Measurements from ENCODE around the gene ZFYVE28. TPM values are rescaled to one million over a fixed set of nuclear protein-coding genes. Genes with fewer than 3 reads are reported as not detected.

ZFYVE28 gene
- total and polyA plus RNA-seq, 2 of the 8 experiments (the other 6 are each of a cell fraction or from before 2014, with no cell fraction given) = 1.7 to 4.9 TPM

- TF ChIP-seq POLR2AphosphoS5 (IDR thresholded peaks at IDR 0.05; ENCODE audit: low read depth, low read length) (0 out of 2 replicates have a peak, but pooled peaks have one; percentile 45), EP300 (IDR thresholded peaks at IDR 0.05; ENCODE audit: borderline replicate concordance in 1 of 2, low read depth in 2 of 2, low read length in 2 of 2) (peak in 1 of 2 experiments; percentile 19; a peak in 1 of 3 replicates), SP4 (IDR thresholded peaks at IDR 0.05; ENCODE audit: low read length) (peak; percentile 25; the same call in 1 of the 2 replicates), KDM1A (IDR thresholded peaks at IDR 0.05; ENCODE audit: borderline replicate concordance, low read length) (peak; percentile 62; the same call in 1 of the 2 replicates), PHF8 (conservative IDR thresholded peaks at IDR 0.05; ENCODE audit: low read depth, low read length) (0 out of 2 replicates have a peak, but pooled peaks have one; percentile 50), SUZ12 (IDR thresholded peaks at IDR 0.05; ENCODE audit: low read length) (no peak), TEAD4 (IDR thresholded peaks at IDR 0.05; ENCODE audit: low read depth, low read length) (no peak), KDM5A (IDR thresholded peaks at IDR 0.05; ENCODE audit: low read length) (no peak), EGR1 (IDR thresholded peaks at IDR 0.05; ENCODE audit: borderline replicate concordance, low read depth, low read length) (no peak), POU5F1 (IDR thresholded peaks at IDR 0.05; ENCODE audit: low read depth, low read length) (no peak), USF2 (IDR thresholded peaks at IDR 0.05; ENCODE audit: low read length) (no peak)
Observed at GRCh38 chr4:2412885-2413716, 5.3 kb downstream of the ZFYVE28 start (continued).

Data from H1 (cell line).